ENCODE measurements around the gene ACOT4. TPM values are rescaled to one million over a fixed set of nuclear protein-coding genes. Genes with fewer than 3 reads are reported as not detected.
"Not testable (repeated sequence)": the region's sequence is repeated elsewhere in the genome, so short reads cannot be mapped to it uniquely, and the experiment has no call there.

Gene ACOT4, protein sequence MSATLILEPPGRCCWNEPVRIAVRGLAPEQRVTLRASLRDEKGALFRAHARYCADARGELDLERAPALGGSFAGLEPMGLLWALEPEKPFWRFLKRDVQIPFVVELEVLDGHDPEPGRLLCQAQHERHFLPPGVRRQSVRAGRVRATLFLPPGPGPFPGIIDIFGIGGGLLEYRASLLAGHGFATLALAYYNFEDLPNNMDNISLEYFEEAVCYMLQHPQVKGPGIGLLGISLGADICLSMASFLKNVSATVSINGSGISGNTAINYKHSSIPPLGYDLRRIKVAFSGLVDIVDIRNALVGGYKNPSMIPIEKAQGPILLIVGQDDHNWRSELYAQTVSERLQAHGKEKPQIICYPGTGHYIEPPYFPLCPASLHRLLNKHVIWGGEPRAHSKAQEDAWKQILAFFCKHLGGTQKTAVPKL
- total RNA-seq (1 to 10 TPM; 1.0 to 1.2 TPM), total RNA-seq (0 to 1.3 (median 0.20) reads per million in 172 experiments)
- polyA plus RNA-seq (2013, experiment 1 of 2), result 1.5 TPM
- 1.3 TPM for polyA plus RNA-seq (2013, experiment 2 of 2)

DNA sequence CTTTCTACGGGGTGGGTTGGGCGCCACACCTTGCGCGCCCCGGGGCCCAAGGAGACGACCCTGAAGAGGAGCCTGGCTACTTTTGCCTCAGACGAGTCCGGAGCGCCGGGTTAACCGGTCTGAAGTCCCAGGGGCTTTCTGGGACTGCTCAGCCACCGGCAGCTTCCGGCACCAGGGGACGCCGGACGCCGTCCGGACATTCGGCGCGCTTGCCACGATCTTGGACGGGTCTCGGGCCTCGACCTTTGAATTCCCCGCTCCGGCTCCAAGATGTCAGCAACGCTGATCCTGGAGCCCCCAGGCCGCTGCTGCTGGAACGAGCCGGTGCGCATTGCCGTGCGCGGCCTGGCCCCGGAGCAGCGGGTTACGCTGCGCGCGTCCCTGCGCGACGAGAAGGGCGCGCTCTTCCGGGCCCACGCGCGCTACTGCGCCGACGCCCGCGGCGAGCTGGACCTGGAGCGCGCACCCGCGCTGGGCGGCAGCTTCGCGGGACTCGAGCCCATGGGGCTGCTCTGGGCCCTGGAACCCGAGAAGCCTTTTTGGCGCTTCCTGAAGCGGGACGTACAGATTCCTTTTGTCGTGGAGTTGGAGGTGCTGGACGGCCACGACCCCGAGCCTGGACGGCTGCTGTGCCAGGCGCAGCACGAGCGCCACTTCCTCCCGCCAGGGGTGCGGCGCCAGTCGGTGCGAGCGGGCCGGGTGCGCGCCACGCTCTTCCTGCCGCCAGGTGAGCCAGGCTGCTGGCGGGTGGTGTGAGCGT lies at the start of gene ACOT4:
Gene ACOT4, plus strand, starts transcription at position 184 of the 760 bp plus-strand sequence. Its CDS starts 87 bp downstream, at position 271.
- peak within 1 kb of the TSS in 1 of 2 donors; percentile 58 for H3K27ac ChIP-seq (ENCODE audit: low read depth in 1 of 2, low read length in 2 of 2)
- peaks cover 6% of the 10 kb centered on the region for H3K4me1 Mint-ChIP-seq (ENCODE audit: low read depth)
- CTCF ChIA-PET, result interaction anchor here (1.3 kb wide), 1 partner anchor 21 kb away, joined by 3 read pairs; no protein-coding TSS in a partner anchor

DNA sequence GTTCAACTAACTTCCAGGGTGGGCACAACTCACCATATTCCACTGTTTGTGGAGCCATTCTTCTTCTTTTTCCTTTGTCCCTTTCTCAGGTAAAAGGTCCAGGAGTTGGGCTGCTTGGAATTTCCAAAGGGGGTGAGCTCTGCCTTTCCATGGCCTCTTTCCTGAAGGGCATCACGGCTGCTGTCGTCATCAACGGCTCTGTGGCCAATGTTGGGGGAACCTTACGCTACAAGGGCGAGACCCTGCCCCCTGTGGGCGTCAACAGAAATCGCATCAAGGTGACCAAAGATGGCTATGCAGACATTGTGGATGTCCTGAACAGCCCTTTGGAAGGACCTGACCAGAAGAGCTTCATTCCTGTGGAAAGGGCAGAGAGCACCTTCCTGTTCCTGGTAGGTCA lies 48.7 kb upstream of the ACOT4 start:
- H3K4me3 ChIP-seq (ENCODE audit: low read length); H3K27me3 Mint-ChIP-seq; ATAC-seq (ENCODE audit: poor library complexity); H3K4me1 ChIP-seq (ENCODE audit: insufficient read depth, low read length); H3K27ac ChIP-seq (ENCODE audit: low read depth in 1 of 2, low read length in 2 of 2); H3K36me3 Mint-ChIP-seq (ENCODE audit: low read depth); H3K4me1 Mint-ChIP-seq (ENCODE audit: low read depth); H3K9me3 Mint-ChIP-seq; H3K27me3 ChIP-seq (ENCODE audit: control insufficient read depth in 1 of 2, insufficient read depth in 2 of 2, low read length in 2 of 2); H3K27ac Mint-ChIP-seq; intact Hi-C loops (cut with DNase I, micrococcal nuclease); H3K9me3 ChIP-seq (ENCODE audit: control insufficient read depth in 1 of 2, insufficient read depth in 1 of 2, low read length in 2 of 2); POLR2A ChIA-PET; DNase-seq; H3K4me3 Mint-ChIP-seq; CTCF ChIA-PET; H3K36me3 ChIP-seq (ENCODE audit: insufficient read depth, low read length): not testable (repeated sequence)

More for the DNA sequence above, at the start of gene ACOT4:
- Mint-ChIP-seq H3K9me3 (no peaks in the 10 kb centered on the region), H3K27ac (peak within 1 kb of the TSS; percentile 71), H3K27me3 (no peaks in the 10 kb centered on the region), H3K4me3 (peak within 1 kb of the TSS; percentile 82), H3K36me3 (ENCODE audit: low read depth) (no peaks in the 10 kb centered on the region)
- DNase-seq (peak in 13 of 14 experiments; percentile 35 to 88 (median 57)), ATAC-seq (ENCODE audit: poor library complexity) (peak; percentile 89)
- Histone ChIP-seq H3K36me3 (ENCODE audit: insufficient read depth, low read length) (no peaks in the 10 kb centered on the region), H3K27me3 (ENCODE audit: control insufficient read depth in 1 of 2, insufficient read depth in 2 of 2, low read length in 2 of 2) (no peaks in the 10 kb centered on the region), H3K4me3 (ENCODE audit: low read length) (peak within 1 kb of the TSS; percentile 88), H3K4me1 (ENCODE audit: insufficient read depth, low read length) (peaks cover 11% of the 10 kb centered on the region), H3K9me3 (ENCODE audit: control insufficient read depth in 1 of 2, insufficient read depth in 1 of 2, low read length in 2 of 2) (no peaks in the 10 kb centered on the region)
- intact Hi-C loops (cut with DNase I, micrococcal nuclease), result loop anchor here (1.0 to 2.0 kb wide), 3 partner anchors 20 to 23 kb away; partner anchors contain the start of genes ACOT6 (in 2 of the 2) and ACOT2 (in 1 of the 2)
- TF ChIP-seq, protein P1, sequence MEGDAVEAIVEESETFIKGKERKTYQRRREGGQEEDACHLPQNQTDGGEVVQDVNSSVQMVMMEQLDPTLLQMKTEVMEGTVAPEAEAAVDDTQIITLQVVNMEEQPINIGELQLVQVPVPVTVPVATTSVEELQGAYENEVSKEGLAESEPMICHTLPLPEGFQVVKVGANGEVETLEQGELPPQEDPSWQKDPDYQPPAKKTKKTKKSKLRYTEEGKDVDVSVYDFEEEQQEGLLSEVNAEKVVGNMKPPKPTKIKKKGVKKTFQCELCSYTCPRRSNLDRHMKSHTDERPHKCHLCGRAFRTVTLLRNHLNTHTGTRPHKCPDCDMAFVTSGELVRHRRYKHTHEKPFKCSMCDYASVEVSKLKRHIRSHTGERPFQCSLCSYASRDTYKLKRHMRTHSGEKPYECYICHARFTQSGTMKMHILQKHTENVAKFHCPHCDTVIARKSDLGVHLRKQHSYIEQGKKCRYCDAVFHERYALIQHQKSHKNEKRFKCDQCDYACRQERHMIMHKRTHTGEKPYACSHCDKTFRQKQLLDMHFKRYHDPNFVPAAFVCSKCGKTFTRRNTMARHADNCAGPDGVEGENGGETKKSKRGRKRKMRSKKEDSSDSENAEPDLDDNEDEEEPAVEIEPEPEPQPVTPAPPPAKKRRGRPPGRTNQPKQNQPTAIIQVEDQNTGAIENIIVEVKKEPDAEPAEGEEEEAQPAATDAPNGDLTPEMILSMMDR (IDR thresholded peaks at IDR 0.05), result peak; percentile 20
- POLR2A ChIA-PET, result interaction anchor here (0.7 to 3.8 kb wide), 12 partner anchors 13 to 534 kb away, joined by 3 to 90 read pairs (median 4); partner anchors contain the start of genes ACOT2, ACOT6, BBOF1 and COQ6

DNA sequence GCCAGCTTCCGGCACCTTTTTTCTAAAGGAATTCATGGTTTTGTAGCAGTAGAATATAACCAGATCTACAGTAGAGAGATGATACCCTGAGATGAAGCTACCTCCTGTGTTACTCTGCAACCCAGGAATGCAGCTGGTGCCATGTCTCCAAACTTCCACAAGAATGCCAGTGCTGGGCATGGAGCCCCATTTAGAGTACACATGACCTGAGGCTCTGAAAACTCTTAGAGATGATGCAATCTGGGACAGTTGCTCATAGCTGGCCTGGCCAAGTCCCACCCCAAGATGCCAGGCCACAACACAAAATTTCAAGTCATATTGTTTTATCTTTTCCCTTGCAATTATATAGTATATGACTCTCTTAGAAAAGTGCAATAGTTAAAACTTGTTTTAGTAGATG lies 46.3 kb upstream of the ACOT4 start:
- H3K36me3 Mint-ChIP-seq (ENCODE audit: low read depth); H3K4me1 ChIP-seq (ENCODE audit: insufficient read depth, low read length); H3K36me3 ChIP-seq (ENCODE audit: insufficient read depth, low read length); CTCF ChIA-PET; DNase-seq; H3K27ac Mint-ChIP-seq; H3K4me3 Mint-ChIP-seq; H3K27ac ChIP-seq (ENCODE audit: low read depth in 1 of 2, low read length in 2 of 2); H3K27me3 Mint-ChIP-seq; POLR2A ChIA-PET; H3K4me1 Mint-ChIP-seq (ENCODE audit: low read depth); H3K27me3 ChIP-seq (ENCODE audit: control insufficient read depth in 1 of 2, insufficient read depth in 2 of 2, low read length in 2 of 2); H3K4me3 ChIP-seq (ENCODE audit: low read length); H3K9me3 Mint-ChIP-seq; ATAC-seq (ENCODE audit: poor library complexity); H3K9me3 ChIP-seq (ENCODE audit: control insufficient read depth in 1 of 2, insufficient read depth in 1 of 2, low read length in 2 of 2); intact Hi-C loops (cut with DNase I, micrococcal nuclease): not testable (repeated sequence)

DNA sequence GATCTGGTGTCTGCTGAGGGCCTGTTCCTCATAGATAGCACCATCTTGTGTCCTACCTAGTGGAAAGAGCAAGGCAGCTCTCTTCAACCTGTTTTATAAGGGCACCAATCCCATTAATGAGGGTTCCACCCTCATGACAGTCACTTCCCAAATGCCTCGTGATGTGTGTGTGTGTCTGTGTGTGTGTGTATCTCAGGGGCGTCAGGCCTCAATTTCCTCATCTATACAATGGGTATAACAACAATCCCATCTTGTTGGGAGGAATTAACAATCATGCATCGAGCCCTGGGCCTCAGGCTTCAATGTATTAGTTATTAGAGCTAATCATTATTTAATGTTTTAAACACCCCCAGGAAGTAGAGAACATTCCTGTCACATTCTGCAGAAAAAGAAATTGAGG lies 42.6 kb upstream of the ACOT4 start:
- H3K4me1 ChIP-seq (ENCODE audit: insufficient read depth, low read length); intact Hi-C loops (cut with DNase I, micrococcal nuclease); H3K27ac ChIP-seq (ENCODE audit: low read depth in 1 of 2, low read length in 2 of 2); H3K27ac Mint-ChIP-seq; DNase-seq; CTCF ChIA-PET; H3K27me3 Mint-ChIP-seq; H3K36me3 Mint-ChIP-seq (ENCODE audit: low read depth); H3K36me3 ChIP-seq (ENCODE audit: insufficient read depth, low read length); H3K4me3 Mint-ChIP-seq; H3K9me3 Mint-ChIP-seq; POLR2A ChIA-PET; ATAC-seq (ENCODE audit: poor library complexity); H3K9me3 ChIP-seq (ENCODE audit: control insufficient read depth in 1 of 2, insufficient read depth in 1 of 2, low read length in 2 of 2); H3K4me3 ChIP-seq (ENCODE audit: low read length); H3K4me1 Mint-ChIP-seq (ENCODE audit: low read depth); H3K27me3 ChIP-seq (ENCODE audit: control insufficient read depth in 1 of 2, insufficient read depth in 2 of 2, low read length in 2 of 2): not testable (repeated sequence)

DNA sequence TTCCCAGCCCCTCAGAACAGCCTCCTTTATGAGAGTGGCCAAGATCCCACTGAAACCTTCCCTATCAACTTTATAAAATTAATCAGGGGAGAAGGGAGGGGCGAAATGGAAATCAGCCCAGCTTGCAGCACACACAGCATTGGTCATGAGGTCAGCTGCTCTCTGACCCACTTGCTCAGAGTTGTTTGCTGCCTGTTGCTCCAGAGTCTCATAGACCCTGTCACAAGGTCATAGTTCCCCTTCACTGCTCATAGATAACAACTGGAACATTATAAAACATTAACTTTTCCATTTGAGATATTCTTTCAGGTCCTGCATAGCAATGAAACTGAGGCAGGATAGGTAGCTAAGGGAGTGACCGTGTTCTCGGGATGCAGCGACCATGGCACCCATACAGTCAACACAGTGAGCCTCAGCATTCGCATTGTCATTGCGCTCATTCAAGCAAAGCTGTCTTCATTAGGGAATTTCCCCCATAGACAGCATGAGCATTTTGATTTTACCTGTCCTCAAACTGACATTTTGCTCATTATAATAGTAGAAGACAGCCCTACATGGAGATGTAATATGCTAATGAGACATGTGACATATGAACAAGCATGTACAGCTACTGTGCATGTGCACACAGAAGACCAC lies 41.7 kb upstream of the ACOT4 start:
- H3K9me3 Mint-ChIP-seq, result not testable (repeated sequence)

More for the DNA sequence above, 41.7 kb upstream of the ACOT4 start:
- ATAC-seq (ENCODE audit: poor library complexity); POLR2A ChIA-PET; intact Hi-C loops (cut with DNase I, micrococcal nuclease); H3K36me3 ChIP-seq (ENCODE audit: insufficient read depth, low read length); H3K27me3 ChIP-seq (ENCODE audit: control insufficient read depth in 1 of 2, insufficient read depth in 2 of 2, low read length in 2 of 2); H3K4me1 Mint-ChIP-seq (ENCODE audit: low read depth); H3K27ac ChIP-seq (ENCODE audit: low read depth in 1 of 2, low read length in 2 of 2); CTCF ChIA-PET; H3K27ac Mint-ChIP-seq; H3K36me3 Mint-ChIP-seq (ENCODE audit: low read depth); H3K4me3 ChIP-seq (ENCODE audit: low read length); H3K27me3 Mint-ChIP-seq; H3K4me1 ChIP-seq (ENCODE audit: insufficient read depth, low read length); DNase-seq; H3K9me3 ChIP-seq (ENCODE audit: control insufficient read depth in 1 of 2, insufficient read depth in 1 of 2, low read length in 2 of 2); H3K4me3 Mint-ChIP-seq: not testable (repeated sequence)
